ENCODE data around the gene MLNR.

Gene MLNR

DNA sequence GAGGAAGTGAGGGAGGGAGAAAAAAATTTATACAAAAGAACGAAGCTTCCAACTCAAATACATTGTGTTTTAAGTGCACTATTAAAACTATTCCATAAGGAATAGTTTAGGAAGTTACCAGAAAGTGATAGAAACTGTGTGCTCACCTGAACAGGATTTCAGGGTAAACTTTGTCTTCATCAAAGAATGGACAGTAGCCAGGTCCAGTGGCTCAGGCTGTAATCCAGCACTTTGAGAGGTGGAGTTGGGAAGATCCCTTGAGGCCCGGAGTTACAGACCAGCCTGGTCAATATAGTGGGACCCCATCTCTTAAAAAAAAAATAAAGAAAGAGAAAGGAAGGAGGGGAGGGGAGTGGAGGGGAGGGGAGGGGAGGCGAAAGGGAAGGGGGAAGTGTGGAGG, 14.6 kb downstream of the MLNR start:
- DNase-seq: no peak

- DNase-seq: no peak
Measured at GRCh38 chr13:49235856-49236431, 15.8 kb downstream of the MLNR start.

GRCh38 chr13:49238621-49239020, 18.5 kb downstream of the MLNR start:
- no peak for DNase-seq

DNA sequence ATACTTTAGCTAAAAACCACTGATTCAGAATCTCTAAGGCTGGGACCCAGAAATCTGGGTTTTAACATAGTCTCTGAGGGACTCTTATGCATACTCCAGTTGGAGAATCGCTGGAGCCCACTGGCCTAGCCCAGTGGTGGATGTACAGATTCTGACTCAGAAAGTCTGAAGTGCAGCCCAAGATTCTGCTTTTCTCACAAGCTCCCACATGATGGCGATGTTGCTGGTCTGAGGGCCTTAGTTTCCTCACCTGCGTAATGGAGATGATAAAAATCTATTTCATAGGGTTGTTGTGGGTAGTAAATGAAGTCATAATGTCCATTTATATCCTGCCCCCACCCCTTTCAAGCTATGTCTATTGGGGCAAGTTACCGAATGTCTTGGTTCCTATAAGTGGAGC, 19.9 kb downstream of the MLNR start:
- DNase-seq: no peak

- no peak for DNase-seq
Measured at GRCh38 chr13:49241296-49241695, 21.2 kb downstream of the MLNR start.

GRCh38 chr13:49245101-49245500, 25.0 kb downstream of the MLNR start:
- DNase-seq: no peak

DNA sequence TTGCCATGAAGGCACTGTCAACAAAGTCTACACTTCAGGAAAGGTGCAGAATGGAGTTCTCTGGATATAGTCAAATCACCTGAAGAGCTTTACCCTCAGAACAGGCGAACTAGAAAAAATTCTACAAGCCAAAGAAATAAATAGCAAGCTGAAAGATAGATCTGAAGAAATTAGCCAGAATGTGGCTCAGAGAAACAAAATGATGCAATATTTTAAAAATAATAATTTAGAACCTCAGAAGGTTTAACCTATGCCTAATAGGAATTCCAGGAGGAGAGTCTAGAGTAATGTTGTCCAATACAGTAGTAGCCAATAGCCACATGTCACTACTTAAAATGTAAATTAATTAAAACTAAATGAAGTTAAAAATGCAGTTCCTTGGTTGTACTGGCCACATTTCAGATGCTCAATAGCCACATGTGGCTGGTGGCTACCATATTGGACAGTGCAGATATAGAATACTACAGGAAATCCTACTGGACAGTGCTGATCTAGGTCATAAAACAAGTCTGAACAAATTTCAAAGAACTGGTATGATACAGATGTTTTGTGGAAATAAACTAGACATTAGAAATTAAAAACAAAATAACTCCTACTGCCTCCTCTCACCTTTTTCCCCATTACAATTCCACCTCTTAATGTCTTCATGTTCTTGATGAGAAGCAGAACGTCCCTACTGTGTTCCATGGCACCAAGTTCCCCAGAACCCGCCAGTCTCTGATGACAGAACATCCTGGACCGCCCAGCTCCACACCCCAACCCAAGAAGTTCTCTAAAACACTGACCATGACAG, 26.9 kb downstream of the MLNR start:
- no peak for DNase-seq

GRCh38 chr13:49247643-49248621, 27.8 kb downstream of the MLNR start, which contains the start of gene CDADC1:
Gene CDADC1, plus strand, starts transcription at chr13:49247925. Its CDS starts 113 bp downstream, at chr13:49248038.
- DNase-seq: peak; percentile 92

GRCh38 chr13:49248622-49249002, 28.5 kb downstream of the MLNR start:
- DNase-seq: no peak

DNA sequence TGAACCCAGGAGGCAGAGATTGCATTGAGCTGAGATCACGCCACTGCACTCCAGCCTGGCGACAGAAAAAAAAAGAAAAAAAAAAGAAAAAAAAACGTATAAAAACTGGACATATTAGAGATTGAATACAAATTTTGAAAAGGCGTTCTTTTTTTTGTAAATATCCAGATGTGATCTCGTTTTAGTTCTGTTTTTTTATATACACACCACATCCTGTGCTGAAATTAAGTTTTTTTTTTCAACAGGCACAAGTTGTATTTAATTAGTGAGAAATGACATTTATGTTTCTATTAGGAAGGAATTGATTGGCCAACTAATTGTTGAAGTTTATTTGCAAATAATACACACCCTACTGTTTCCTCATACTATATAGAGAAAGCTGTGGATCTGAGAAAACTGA, 31.2 kb downstream of the MLNR start:
- DNase-seq: no peak

- no peak for DNase-seq
Measured at GRCh38 chr13:49253310-49253709, 33.2 kb downstream of the MLNR start.

GRCh38 chr13:49254007-49254406, 33.9 kb downstream of the MLNR start:
- no peak for DNase-seq

GRCh38 chr13:49256841-49257240, 36.7 kb downstream of the MLNR start:
- DNase-seq: no peak

DNA sequence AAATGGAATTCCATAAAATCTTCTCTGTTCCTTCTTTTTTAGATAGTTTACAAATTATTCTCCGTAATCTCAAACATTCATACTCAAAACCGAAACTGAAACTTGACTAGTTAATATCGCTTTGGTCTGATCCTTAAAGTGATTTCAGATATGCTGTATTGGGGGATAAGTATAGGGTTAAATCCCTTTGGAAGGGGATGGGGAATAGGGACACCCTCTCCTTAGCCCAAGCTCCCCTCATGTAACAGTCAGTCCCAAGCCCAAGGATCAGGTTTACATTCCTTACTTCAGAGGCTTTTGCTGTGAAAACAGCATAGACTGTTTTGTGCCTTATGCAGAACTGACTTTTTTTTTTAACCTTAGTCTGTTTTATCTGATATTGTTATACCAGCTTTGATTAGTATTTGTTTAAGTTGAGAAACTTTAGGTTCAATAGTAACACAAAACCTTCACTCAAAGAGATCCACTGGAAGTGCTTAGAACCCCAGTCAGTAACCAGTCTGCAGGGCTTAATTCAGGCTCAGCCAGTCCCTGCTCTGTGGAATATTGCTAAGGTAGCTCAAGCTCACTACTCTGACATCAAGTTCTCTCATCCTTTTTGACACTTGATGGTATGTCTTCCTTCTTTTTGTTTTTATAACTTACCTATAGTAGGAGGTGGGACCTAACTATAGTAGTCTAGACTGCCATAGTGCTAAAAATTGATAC, 38.1 kb downstream of the MLNR start:
- DNase-seq: no peak

DNA sequence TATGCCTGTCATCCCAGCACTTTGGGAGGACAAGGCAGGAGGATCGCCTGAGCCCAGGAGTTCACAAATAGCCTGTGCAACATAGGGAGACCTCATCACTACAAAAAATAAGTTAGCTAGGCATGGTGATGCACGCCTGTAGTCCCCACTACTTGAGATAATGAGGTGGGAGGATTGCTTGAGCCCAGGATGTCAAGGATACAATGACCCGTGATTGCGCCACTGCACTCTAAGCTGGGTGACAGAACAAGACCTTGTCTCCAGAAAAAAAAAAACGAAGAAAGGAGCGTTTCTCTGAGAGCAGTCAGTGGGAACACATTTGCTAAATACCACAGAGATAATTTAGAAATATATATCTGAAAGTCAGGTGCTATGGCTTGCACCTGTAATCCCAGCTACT, 39.4 kb downstream of the MLNR start:
- no peak for DNase-seq

- DNase-seq: no peak
Measured at GRCh38 chr13:49262634-49263033, 42.5 kb downstream of the MLNR start.

- no peak for DNase-seq
Measured at GRCh38 chr13:49265822-49266221, 45.7 kb downstream of the MLNR start.

DNA sequence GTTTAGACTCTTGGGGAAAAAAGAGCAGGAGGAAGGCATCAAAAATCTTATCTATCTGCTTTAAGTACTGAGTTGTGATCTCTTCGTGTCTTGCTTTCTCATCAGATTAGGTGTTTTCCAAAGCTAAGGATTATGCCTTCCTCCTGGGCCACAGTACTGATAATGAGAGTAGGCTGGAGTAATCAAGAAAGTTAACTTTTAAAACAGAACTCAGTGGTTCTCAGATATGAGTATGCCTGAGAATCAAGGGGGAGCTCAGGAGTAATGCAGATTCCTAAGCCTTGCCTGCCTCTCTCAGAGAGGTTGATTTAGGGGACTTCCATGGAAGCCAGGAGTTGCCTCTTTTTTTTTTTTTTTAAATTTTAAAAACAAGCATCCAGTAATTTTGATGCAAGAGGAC, 51.1 kb downstream of the MLNR start:
- no peak for DNase-seq

Data from COR-L47 (cell line).